GM12892 (cell line): Measurements from ENCODE around the gene SYNGR1.

ENCODE experiments used
- POLR2A ChIP-seq: IDR thresholded peaks from 2 replicates; pipeline ENCODE4 v1.6.1; 2011; ENCODE audit warnings: low read depth, low read length, control low read depth
- POLR2AphosphoS5 ChIP-seq: IDR thresholded peaks from 2 replicates; pipeline ENCODE4 v1.6.1; 2011; ENCODE audit warnings: low read depth, low read length, control low read depth
- TAF1 ChIP-seq: IDR thresholded peaks from 2 replicates; pipeline ENCODE4 v1.6.1; 2011; ENCODE audit warnings: low read depth, mild to moderate bottlenecking, control low read depth, low read length, borderline replicate concordance

DNA sequence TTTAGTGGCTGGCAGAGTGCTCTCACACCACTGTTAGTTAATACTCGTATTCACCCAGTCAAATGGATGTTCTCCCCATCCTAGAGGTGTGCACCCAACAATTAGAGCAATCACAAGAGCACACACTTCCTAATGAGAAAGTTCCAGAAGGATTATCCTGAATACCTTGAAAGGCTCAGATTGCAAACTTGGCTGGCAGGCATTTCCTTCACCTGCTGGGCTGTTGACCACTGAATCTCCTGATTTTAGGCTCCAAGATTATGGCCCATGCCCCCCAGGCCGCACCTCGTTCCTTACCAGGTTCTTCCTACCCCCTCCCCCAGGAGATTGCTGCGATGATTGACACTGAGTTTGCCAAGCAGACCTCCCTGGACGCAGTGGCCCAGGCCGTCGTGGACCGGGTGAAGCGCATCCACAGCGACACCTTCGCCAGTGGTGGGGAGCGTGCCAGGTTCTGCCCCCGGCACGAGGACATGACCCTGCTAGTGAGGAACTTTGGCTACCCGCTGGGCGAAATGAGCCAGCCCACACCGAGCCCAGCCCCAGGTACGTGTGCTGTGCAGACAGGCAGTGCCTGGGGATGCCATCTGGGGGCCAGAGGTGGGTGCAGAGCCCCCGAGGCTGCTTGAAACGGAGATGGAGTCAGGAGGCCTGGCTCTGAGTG is 76.7 kb downstream of the SYNGR1 start:
- TF ChIP-seq TAF1 (no peak), POLR2AphosphoS5 (no peak), POLR2A (no peak)
